SH-SY5Y (cell line): Measurements from ENCODE around the gene CARD19.

Experiments
- GATA2 ChIP-seq: IDR thresholded peaks from 2 replicates; pipeline ENCODE4 v1.6.1; 2011; ENCODE audit warnings: mild to moderate bottlenecking, low read depth, low read length
- GATA3 ChIP-seq: IDR thresholded peaks from 2 replicates; pipeline ENCODE4 v1.6.1; 2011; ENCODE audit warnings: low read depth, mild to moderate bottlenecking, low read length, moderate library complexity

The CARD19 gene

DNA sequence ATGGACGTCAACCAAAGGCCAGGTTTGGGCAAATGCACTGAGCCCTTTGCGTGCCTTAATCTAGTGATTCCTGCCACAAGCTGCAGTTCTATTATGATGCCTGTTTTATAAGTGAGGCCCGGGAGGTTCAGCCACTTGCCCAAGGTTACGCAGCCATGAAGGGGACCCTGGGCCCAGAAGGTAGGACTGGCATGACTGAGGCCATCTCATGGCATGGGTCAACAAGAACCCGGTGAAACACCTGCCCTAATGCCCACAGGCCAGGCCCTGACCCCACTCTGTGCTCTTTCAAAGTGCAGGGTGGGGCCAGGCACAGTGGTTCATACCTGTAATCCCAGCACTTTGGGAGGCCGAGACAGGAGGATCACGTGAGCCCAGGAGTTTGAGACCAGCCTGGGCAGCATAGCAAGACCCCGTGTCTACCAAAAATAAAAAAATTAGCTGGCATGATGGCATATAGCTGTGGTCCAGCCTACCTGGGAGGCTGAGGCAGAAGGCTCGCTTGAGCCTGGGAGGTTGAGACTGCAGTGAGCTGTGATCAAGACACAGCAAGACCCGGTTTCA is 29.4 kb downstream of the CARD19 start:
- TF ChIP-seq GATA2 (no peak), GATA3 (no peak)

DNA sequence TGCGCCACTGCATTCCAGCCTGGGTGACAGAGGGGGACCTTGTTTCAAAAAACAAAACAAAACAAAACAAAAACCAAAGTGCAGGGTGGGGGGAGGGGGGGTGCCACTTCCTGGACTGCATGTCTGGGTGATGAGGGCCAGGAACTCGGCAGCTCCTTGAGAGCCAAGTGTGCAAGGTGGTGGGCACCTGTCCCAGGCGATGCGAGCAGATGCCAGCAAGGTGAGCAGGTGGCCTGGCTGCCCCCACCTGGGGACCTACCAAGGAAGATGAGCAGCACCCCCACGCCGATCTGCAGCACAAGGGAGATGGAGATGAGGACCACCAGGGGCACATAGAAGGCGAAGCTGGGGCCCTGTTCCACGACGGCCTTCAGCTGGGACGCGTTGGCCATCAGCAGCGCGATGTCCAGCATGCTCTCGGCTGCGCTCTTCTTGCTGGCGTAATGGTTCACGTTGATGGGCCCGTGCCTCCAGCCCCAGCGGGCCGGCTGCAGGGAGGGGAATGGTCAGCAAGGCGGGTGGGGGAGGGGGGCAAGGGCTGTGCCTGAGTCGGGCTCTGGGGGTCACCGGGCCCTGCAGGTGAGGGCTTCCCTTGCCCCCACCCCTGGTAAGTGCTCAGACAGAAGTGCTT is 30.2 kb downstream of the CARD19 start:
- TF ChIP-seq GATA3 = no peak
- no peak for TF ChIP-seq GATA2

DNA sequence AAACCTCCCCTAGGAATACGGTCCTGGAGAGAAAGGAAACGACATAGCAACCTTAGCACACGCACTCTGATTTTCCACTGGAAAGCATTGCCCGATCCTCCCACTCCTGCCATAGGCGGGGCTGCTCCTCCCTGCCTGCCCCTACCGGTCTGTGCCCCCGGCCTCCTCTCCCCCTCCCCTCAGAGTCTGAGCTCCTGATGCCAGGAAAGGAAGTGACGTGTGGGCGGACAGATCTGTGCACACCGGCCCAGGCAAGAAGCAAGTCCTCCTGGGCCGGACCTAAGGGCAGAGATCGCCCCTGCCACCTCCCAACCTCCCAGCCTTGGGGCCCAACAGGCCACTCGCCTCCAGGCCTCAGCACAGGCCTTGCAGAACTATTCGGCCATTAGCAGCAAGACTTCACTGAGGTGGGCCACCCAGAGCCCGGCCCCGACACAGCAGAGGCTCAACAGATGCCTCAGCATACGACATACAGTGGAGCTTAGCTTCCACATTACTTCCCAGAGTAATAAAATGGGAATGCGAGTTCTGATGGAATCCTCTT is 30.9 kb downstream of the CARD19 start:
- TF ChIP-seq GATA3 (no peak), GATA2 (no peak)

DNA sequence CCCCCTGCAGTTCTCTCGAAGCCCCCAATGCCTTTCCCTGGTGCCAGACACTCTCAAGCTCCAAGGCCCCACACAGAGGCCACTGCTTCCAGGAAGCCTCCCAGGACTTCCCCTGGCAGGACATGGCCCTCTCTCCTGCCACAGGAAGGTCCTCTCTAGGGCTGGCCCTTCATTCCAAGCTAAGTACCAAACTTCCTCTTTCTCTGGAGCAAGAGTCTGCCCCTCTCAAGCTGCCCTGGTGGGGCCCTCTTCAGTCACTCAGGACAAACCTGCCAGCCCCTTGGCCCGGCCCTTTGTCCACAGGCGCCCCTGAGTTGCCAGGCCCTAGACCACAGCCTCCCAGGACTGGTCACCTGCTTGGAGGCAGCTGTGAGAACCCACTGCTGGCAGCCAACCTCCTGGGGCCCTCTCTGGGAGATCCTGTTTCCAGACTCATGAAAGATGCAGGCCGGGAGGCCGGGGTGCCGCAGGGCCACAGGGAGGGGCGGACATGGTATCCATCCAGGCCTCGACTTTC is 31.4 kb downstream of the CARD19 start:
- TF ChIP-seq GATA2 = no peak
- no peak for TF ChIP-seq GATA3

DNA sequence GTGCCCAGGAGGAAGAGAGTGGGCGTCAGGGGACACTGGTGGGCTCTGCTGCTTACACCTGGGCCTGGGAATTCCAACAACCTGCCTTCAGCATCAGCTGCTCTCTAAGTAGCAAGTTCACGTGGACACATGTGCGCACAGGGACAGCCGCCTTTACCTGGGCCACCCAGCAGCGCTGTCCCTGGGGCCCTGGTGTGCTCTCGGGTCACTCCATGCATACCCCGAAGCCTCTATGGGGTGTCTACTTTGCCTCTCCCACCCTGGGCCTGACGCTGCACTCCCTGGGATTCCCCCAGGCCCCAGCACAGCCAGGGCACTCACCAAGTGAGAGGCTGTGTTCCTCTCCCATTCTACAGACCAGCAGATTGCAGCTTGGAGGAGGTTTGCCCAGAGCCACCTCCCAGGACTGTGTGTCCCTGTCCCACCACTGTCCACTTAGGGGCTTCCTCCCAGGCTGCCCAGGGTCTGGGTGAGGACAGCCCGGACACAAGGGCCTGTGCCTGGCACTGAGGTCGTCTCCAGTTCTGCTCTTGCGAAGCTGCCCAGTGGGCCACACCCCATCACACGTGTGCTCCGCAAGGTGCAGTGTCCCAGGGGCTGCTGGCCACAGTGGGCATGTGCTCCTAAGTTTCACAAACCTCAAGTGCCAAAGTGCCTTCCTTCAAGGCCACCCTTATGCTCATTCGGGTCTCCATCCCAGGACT is 32.1 kb downstream of the CARD19 start:
- no peak for TF ChIP-seq GATA3

GRCh38 chr9:93128715-93129224 is 32.8 kb downstream of the CARD19 start:
- TF ChIP-seq GATA3 (no peak), GATA2 (no peak)

GRCh38 chr9:93129286-93129685 is 33.3 kb downstream of the CARD19 start:
- no peak for TF ChIP-seq GATA2
- TF ChIP-seq GATA3 = no peak

- TF ChIP-seq GATA3 (no peak), GATA2 (no peak)
Measured at GRCh38 chr9:93129691-93130500, 33.9 kb downstream of the CARD19 start.

DNA sequence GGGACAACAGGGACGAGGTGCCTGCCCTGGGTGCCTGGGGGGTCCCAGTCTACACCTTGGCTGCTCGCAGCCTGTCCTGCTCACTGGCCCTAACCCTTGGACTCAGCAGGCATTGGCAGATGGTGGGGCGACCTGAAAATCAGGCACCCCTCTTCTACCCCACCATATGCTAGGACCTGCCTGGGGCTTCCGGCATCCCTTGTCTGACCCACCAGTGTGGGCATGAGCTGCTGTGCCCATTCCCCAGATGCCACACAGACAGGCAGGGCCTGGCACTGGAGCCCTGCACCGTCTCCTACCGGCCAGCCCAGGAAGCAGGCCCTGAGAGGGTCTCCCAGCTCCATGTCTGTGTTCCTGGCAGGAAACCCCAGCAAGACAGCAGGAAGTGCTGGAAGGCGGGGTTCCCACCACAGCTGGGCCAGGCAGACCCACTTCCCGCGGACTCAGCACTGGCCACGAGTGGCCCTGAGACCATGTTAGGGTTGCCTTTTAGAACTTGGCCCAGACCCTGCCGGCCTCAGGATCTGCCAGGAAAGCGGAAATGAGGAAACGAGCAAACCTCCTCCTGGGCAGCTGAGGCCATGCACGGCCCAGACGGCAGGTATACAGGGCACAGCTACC is 35.0 kb downstream of the CARD19 start:
- TF ChIP-seq GATA2 (no peak), GATA3 (no peak)

DNA sequence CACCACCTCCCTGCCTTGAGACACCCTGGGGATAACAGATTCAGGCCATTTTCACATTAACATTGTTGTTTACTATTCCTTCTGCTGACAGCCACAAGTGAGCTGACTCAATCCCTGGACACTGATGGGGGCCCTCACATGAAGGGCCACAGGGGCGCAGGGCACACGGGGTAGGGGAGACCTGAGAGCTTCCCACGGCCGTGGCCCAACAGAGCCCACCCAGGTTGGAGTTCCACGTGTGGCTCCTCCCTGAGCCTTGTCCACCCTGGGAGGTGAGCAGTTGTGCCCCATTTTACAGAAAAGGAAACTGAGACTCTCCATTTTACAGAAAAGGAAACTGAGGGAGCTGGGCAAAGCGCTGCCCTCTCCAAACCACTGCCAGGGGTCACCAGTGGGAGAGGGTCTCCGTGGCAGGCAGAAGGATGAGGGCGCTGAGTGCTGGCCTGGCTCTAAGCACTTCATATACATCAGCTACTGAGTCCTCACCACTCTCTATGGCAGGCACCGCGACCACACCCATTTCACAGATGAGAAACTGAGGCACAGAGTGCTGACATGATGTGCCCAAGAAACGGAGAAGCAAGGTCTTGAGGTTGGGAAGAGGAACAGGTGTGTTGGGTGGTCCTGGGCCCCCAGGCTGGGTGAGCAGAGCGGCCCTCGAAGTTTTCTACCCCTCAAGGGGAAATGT is 35.7 kb downstream of the CARD19 start:
- TF ChIP-seq GATA2 (no peak), GATA3 (no peak)

GRCh38 chr9:93132287-93132927 is 36.4 kb downstream of the CARD19 start:
- TF ChIP-seq GATA2 (no peak), GATA3 (no peak)

- TF ChIP-seq GATA3 (no peak), GATA2 (no peak)
Measured at GRCh38 chr9:93132946-93133680, 37.1 kb downstream of the CARD19 start.
